Hepatocyte (in vitro differentiated cells): ENCODE data around the gene PARN. TPM values are rescaled to one million over a fixed set of nuclear protein-coding genes. Genes with fewer than 3 reads are reported as not detected.
A peak's percentile ranks its signal among the peaks of the same experiment; 100 is the strongest.

Experiments
- DNase-seq: peaks from one replicate; pipeline ENCODE4 v3.0.0-alpha.2; 2016; ENCODE audit warnings: low spot score
- H2AFZ ChIP-seq: fragments of 200-600 bp; sonication (generic); 2 replicates; pipeline ENCODE4 v1.6.0; 2016; ENCODE audit warnings: antibody characterized with exemption, mild to moderate bottlenecking
- H3K27ac ChIP-seq: fragments of 200-600 bp; sonication (generic); 2 replicates; pipeline ENCODE4 v1.5.1; 2016; ENCODE audit warnings: mild to moderate bottlenecking
- H3K27me3 ChIP-seq: fragments of 200-600 bp; sonication (generic); 2 replicates; pipeline ENCODE4 v1.6.1; 2016
- H3K36me3 ChIP-seq: fragments of 200-600 bp; sonication (generic); replicated peaks from 2 replicates; pipeline ENCODE4 v1.5.1; 2016; ENCODE audit warnings: low read depth; ENCODE audit not compliant: insufficient read depth
- H3K4me1 ChIP-seq: fragments of 200-600 bp; sonication (generic); 2 replicates; pipeline ENCODE4 v1.5.1; 2016; ENCODE audit warnings: mild to moderate bottlenecking, moderate library complexity; ENCODE audit not compliant: insufficient read depth
- H3K4me2 ChIP-seq: fragments of 200-600 bp; sonication (generic); 2 replicates; pipeline ENCODE4 v1.6.0; 2016
- H3K4me3 ChIP-seq: fragments of 200-600 bp; sonication (generic); 2 replicates; pipeline ENCODE4 v1.5.1; 2016; ENCODE audit warnings: mild to moderate bottlenecking
- H3K79me2 ChIP-seq: fragments of 200-600 bp; sonication (generic); 2 replicates; pipeline ENCODE4 v1.6.0; 2017; ENCODE audit warnings: mild to moderate bottlenecking
- H3K9me2 ChIP-seq: fragments of 200-600 bp; sonication (generic); replicated peaks from 2 replicates; pipeline ENCODE4 v1.6.0; 2017; ENCODE audit warnings: mild to moderate bottlenecking; ENCODE audit not compliant: insufficient read depth
- H3K9me3 ChIP-seq: fragments of 200-600 bp; sonication (generic); 2 replicates; pipeline ENCODE4 v1.5.1; 2016; ENCODE audit warnings: low read depth, mild to moderate bottlenecking
- H4K20me1 ChIP-seq: fragments of 200-600 bp; sonication (generic); 2 replicates; pipeline ENCODE4 v1.6.0; 2016; ENCODE audit warnings: mild to moderate bottlenecking; ENCODE audit not compliant: insufficient read depth, poor library complexity, severe bottlenecking
- CTCF ChIP-seq: fragments of 200-600 bp; sonication (generic); IDR thresholded peaks from 2 replicates; pipeline ENCODE4 v1.5.1; 2016; ENCODE audit warnings: antibody characterized with exemption, mild to moderate bottlenecking; ENCODE audit not compliant: poor library complexity
- EZH2 ChIP-seq: fragments of 200-600 bp; sonication (generic); IDR thresholded peaks from 2 replicates; pipeline ENCODE4 v1.6.1; 2016; ENCODE audit warnings: antibody characterized with exemption, mild to moderate bottlenecking, borderline replicate concordance
- EZH2phosphoT487 ChIP-seq: fragments of 200-600 bp; sonication (generic); IDR thresholded peaks from one replicate; pipeline ENCODE4 v1.6.1; 2018; ENCODE audit warnings: antibody characterized with exemption, mild to moderate bottlenecking, low read depth, moderate library complexity; ENCODE audit not compliant: unreplicated experiment, severe bottlenecking
- WGBS: methylation state at CpG from one replicate; pipeline ENCODE4 v1.1.6; 2016; ENCODE audit warnings: low lambda C conversion rate; ENCODE audit errors: missing lambda C conversion rate; 5-methylcytosine and 5-hydroxymethylcytosine counted together
- polyA plus RNA-seq: library from polyadenylated mRNA; unstranded; fragments of >200 nt; fragmentation: Nextera tagmentation; extraction: Ambion mirVana; gene quantifications from 2 replicates; pipeline ENCODE4 v1.2.1, GENCODE V29; 2016
- total RNA-seq: library from RNA; depleted of rRNA; stranded (reverse); fragments of >200 nt; gene quantifications from 2 replicates; pipeline ENCODE4 v1.2.3, GENCODE V29; 2014

Gene PARN
- total and polyA plus RNA-seq, 2 experiments from 2014 or later: 23.7 to 35.6 TPM

GRCh38 chr16:14513389-14514107 lies 116.5 kb downstream of the PARN start:
- Histone ChIP-seq H3K9me2 (no peaks in the 10 kb centered on the region), H3K9me3 (no peaks in the 10 kb centered on the region), H2AFZ (no peak overlapping the region), H3K4me1 (peaks cover 4% of the 10 kb centered on the region), H4K20me1 (no peaks in the 10 kb centered on the region), H3K79me2 (peaks cover 8% of the 10 kb centered on the region), H3K27me3 (no peaks in the 10 kb centered on the region), H3K4me3 (no peak overlapping the region), H3K27ac (no peak overlapping the region), H3K4me2 (no peak overlapping the region), H3K36me3 (no peaks in the 10 kb centered on the region)
- WGBS: 94% methylated on average over 10 of the region's 10 CpGs
- no peak for DNase-seq
- no peak for TF ChIP-seq CTCF
- TF ChIP-seq EZH2phosphoT487: no peak
- no peak for TF ChIP-seq EZH2

GRCh38 chr16:14511800-14512135 lies 118.3 kb downstream of the PARN start:
- 88% methylated on average over 1 of the region's 1 CpG for WGBS
- H3K4me1 ChIP-seq: peaks cover 4% of the 10 kb centered on the region
- TF ChIP-seq CTCF (no peak), EZH2phosphoT487 (no peak), EZH2 (no peak)
- H3K27ac ChIP-seq: no peak overlapping the region
- no peaks in the 10 kb centered on the region for H4K20me1 ChIP-seq
- H3K27me3 ChIP-seq: no peaks in the 10 kb centered on the region
- H3K36me3 ChIP-seq: no peaks in the 10 kb centered on the region
- no peaks in the 10 kb centered on the region for H3K9me3 ChIP-seq
- no peak overlapping the region for H2AFZ ChIP-seq
- DNase-seq: no peak
- no peak overlapping the region for H3K4me3 ChIP-seq
- no peaks in the 10 kb centered on the region for H3K9me2 ChIP-seq
- no peak overlapping the region for H3K4me2 ChIP-seq
- H3K79me2 ChIP-seq: peaks cover 3% of the 10 kb centered on the region

- Histone ChIP-seq H3K9me2 (no peaks in the 10 kb centered on the region), H2AFZ (no peak overlapping the region), H3K79me2 (peaks cover 3% of the 10 kb centered on the region), H3K27ac (peak overlapping the region; percentile 4), H3K36me3 (no peaks in the 10 kb centered on the region), H4K20me1 (no peaks in the 10 kb centered on the region), H3K4me3 (no peak overlapping the region), H3K4me1 (peaks cover 4% of the 10 kb centered on the region), H3K4me2 (no peak overlapping the region), H3K9me3 (no peaks in the 10 kb centered on the region), H3K27me3 (no peaks in the 10 kb centered on the region)
- TF ChIP-seq CTCF (no peak), EZH2 (no peak), EZH2phosphoT487 (no peak)
- no peak for DNase-seq
- WGBS: 76% methylated on average over 6 of the region's 6 CpGs
Measured at GRCh38 chr16:14510939-14511799, 118.9 kb downstream of the PARN start.
